ENCODE measurements around the gene MAD1L1.

Gene MAD1L1

DNA sequence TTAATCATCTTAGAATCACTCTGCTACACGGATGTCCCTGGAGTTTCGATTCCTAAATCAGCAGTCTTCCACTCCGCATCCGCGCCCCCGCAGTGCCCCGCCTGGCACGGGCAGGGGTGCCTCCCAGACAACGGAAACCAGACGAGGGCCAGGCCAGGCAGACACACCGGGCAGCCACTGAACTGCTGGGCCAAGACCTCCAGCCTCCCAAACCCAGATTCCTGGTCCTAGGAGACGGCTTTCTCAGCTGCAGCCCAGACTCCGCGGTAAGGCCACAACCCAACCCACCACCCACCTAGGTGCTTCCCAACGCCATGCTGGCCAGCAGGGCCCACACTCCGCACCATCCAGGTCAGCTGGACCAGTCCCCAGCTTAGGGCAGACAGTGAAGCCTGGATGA, 33.2 kb downstream of the MAD1L1 start:
- ChIA-PET CTCF (no interaction called here), POLR2A (no interaction called here)
- Histone ChIP-seq H3K27ac (ENCODE audit: extremely low read depth, low read depth, low read length) (no peak overlapping the region), H3K9me3 (ENCODE audit: control insufficient read depth, insufficient read depth, low read depth, low read length) (no peaks in the 10 kb centered on the region), H3K4me1 (ENCODE audit: control insufficient read depth, insufficient read depth, low read length) (no peaks in the 10 kb centered on the region), H3K36me3 (ENCODE audit: control insufficient read depth in 2 of 2, insufficient read depth in 1 of 2, low read length in 2 of 2) (peaks cover 0 to 80% of the 10 kb centered on the region in 2 experiments; a peak in 1 of 3 replicates), H3K4me3 (ENCODE audit: low read depth, low read length) (no peak overlapping the region)
- TF ChIP-seq ZNF830 (tag by site-specific recombination; IDR thresholded peaks at IDR 0.05; ENCODE audit: low read depth) (no peak), ZNF785 (tag by site-specific recombination; IDR thresholded peaks at IDR 0.05) (no peak), ZNF843 (tag by site-specific recombination; IDR thresholded peaks at IDR 0.05) (no peak), ZNF223 (tag by site-specific recombination; IDR thresholded peaks at IDR 0.05) (no peak)
- TF ChIP-seq, protein P1, sequence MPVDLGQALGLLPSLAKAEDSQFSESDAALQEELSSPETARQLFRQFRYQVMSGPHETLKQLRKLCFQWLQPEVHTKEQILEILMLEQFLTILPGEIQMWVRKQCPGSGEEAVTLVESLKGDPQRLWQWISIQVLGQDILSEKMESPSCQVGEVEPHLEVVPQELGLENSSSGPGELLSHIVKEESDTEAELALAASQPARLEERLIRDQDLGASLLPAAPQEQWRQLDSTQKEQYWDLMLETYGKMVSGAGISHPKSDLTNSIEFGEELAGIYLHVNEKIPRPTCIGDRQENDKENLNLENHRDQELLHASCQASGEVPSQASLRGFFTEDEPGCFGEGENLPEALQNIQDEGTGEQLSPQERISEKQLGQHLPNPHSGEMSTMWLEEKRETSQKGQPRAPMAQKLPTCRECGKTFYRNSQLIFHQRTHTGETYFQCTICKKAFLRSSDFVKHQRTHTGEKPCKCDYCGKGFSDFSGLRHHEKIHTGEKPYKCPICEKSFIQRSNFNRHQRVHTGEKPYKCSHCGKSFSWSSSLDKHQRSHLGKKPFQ (tag by site-specific recombination; IDR thresholded peaks at IDR 0.05), result no peak

DNA sequence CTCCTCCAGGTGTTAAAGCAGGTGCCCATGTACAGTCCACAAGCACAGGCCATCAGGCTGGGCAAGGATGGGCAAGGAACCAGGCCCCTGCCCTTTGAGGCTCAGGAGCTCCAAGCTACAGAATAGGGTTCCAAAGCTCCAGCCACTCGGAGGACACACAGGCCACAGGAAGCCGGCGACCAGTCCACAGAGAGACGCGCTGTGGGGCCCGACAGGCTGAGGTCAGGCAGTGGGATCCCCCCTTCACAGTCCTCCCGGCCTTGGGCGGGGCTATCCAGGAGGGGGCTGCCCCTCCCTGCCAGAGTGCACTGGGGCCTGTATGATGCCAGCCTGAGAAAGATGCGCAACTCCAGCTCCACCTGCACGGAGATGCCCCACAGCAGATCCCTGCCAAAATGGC, 34.0 kb downstream of the MAD1L1 start:
- no peaks in the 10 kb centered on the region for H3K9me3 ChIP-seq (ENCODE audit: control insufficient read depth, insufficient read depth, low read depth, low read length)
- H3K36me3 ChIP-seq (ENCODE audit: control insufficient read depth in 2 of 2, insufficient read depth in 1 of 2, low read length in 2 of 2), result peaks cover 0 to 72% of the 10 kb centered on the region in 2 experiments; a peak in 1 of 3 replicates
- no peaks in the 10 kb centered on the region for H3K4me1 ChIP-seq (ENCODE audit: control insufficient read depth, insufficient read depth, low read length)
- H3K27ac ChIP-seq (ENCODE audit: extremely low read depth, low read depth, low read length), result no peak overlapping the region
- ChIA-PET POLR2A (interaction anchor here (0.6 kb wide), 1 partner anchor 92 kb away, joined by 3 read pairs; no protein-coding TSS in a partner anchor), CTCF (no interaction called here)
- TF ChIP-seq ZNF600 (tag by site-specific recombination; IDR thresholded peaks at IDR 0.05) (no peak), ZNF791 (tag by site-specific recombination; IDR thresholded peaks at IDR 0.05) (no peak), ZNF561 (tag by site-specific recombination; IDR thresholded peaks at IDR 0.05; ENCODE audit: borderline replicate concordance) (no peak), ZNF707 (tag by site-specific recombination; IDR thresholded peaks at IDR 0.05) (no peak), ZNF138 (tag by site-specific recombination; IDR thresholded peaks at IDR 0.05; ENCODE audit: borderline replicate concordance) (no peak), ZBTB21 (tag by site-specific recombination; IDR thresholded peaks at IDR 0.05) (no peak), BCL11A (tag by site-specific recombination; IDR thresholded peaks at IDR 0.05; ENCODE audit: low read depth) (no peak), ZNF394 (tag by site-specific recombination; IDR thresholded peaks at IDR 0.05; ENCODE audit: borderline replicate concordance) (no peak), ZNF112 (tag by site-specific recombination; IDR thresholded peaks at IDR 0.05) (no peak), ZNF404 (tag by site-specific recombination; IDR thresholded peaks at IDR 0.05) (no peak), ZNF114 (tag by site-specific recombination; IDR thresholded peaks at IDR 0.05) (no peak), ZNF549 (tag by site-specific recombination; IDR thresholded peaks at IDR 0.05) (no peak), ZNF585B (tag by site-specific recombination; IDR thresholded peaks at IDR 0.05) (no peak), ZNF610 (tag by site-specific recombination; IDR thresholded peaks at IDR 0.05; ENCODE audit: borderline replicate concordance) (no peak), KLF16 (tag by site-specific recombination; IDR thresholded peaks at IDR 0.05) (no peak), KLF8 (tag by site-specific recombination; IDR thresholded peaks at IDR 0.05) (no peak), ZNF350 (tag by site-specific recombination; IDR thresholded peaks at IDR 0.05) (no peak)
- TF ChIP-seq, protein P2, sequence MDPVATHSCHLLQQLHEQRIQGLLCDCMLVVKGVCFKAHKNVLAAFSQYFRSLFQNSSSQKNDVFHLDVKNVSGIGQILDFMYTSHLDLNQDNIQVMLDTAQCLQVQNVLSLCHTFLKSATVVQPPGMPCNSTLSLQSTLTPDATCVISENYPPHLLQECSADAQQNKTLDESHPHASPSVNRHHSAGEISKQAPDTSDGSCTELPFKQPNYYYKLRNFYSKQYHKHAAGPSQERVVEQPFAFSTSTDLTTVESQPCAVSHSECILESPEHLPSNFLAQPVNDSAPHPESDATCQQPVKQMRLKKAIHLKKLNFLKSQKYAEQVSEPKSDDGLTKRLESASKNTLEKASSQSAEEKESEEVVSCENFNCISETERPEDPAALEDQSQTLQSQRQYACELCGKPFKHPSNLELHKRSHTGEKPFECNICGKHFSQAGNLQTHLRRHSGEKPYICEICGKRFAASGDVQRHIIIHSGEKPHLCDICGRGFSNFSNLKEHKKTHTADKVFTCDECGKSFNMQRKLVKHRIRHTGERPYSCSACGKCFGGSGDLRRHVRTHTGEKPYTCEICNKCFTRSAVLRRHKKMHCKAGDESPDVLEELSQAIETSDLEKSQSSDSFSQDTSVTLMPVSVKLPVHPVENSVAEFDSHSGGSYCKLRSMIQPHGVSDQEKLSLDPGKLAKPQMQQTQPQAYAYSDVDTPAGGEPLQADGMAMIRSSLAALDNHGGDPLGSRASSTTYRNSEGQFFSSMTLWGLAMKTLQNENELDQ (tag by site-specific recombination; IDR thresholded peaks at IDR 0.05; ENCODE audit: low read depth), result no peak
- TF ChIP-seq, protein P1 (tag by site-specific recombination; IDR thresholded peaks at IDR 0.05), result no peak
- no peak overlapping the region for H3K4me3 ChIP-seq (ENCODE audit: low read depth, low read length)

Data from HEK293 (cell line).